Measurements from ENCODE around the gene LPP. TPM values are rescaled to one million over a fixed set of nuclear protein-coding genes. Genes with fewer than 3 reads are reported as not detected.

The LPP gene
- total and polyA plus RNA-seq, 2 donors (not counting 1 experiment from before 2014, with no cell fraction given), result 7.6 to 81.7 TPM

- no peak overlapping the region for H3K27ac Mint-ChIP-seq
- no peaks in the 10 kb centered on the region for H3K4me1 ChIP-seq (ENCODE audit: control insufficient read depth in 2 of 2, insufficient read depth in 2 of 2, low read length in 2 of 2)
- no peaks in the 10 kb centered on the region for H4K20me1 ChIP-seq (ENCODE audit: control insufficient read depth, insufficient read depth, low read length, poor library complexity, severe bottlenecking)
- DNase-seq, result no peak
- ChIA-PET POLR2A (no interaction called here), CTCF (no interaction called here)
- H2AFZ ChIP-seq (ENCODE audit: insufficient read depth, low read depth, low read length, poor library complexity, severe bottlenecking), result no peak overlapping the region
- ATAC-seq (ENCODE audit: low read depth), result no peak
- peaks cover 3 to 6% of the 10 kb centered on the region in 2 experiments for H3K36me3 ChIP-seq (replicated peaks in 1 of 2; ENCODE audit: control extremely low read depth in 1 of 2, control insufficient read depth in 1 of 2, extremely low read depth in 1 of 2, insufficient read depth in 2 of 2, low read length in 1 of 2)
- no peak overlapping the region for H3K9ac ChIP-seq (ENCODE audit: low read length)
- H3K4me2 ChIP-seq (replicated peaks; ENCODE audit: low read depth, low read length, poor library complexity, severe bottlenecking), result no peak overlapping the region
- no peaks in the 10 kb centered on the region for H3K27me3 Mint-ChIP-seq
- H3K9me3 ChIP-seq (ENCODE audit: control extremely low read depth in 1 of 3, control insufficient read depth in 2 of 3, insufficient read depth in 1 of 3, low read length in 2 of 3), result no peaks in the 10 kb centered on the region
- no peaks in the 10 kb centered on the region for H3K9me3 Mint-ChIP-seq (ENCODE audit: insufficient read depth)
- WGBS (ENCODE audit: insufficient coverage), result 87% methylated on average over 6 of the region's 11 CpGs
- TF ChIP-seq CTCF (IDR thresholded peaks at IDR 0.05) (no peak), EZH2 (IDR thresholded peaks at IDR 0.05; ENCODE audit: borderline replicate concordance, insufficient read depth, low read depth, low read length, poor library complexity, severe bottlenecking) (no peak)
- intact Hi-C loops (cut with micrococcal nuclease), result no loop called here
- no peak overlapping the region for H3K27ac ChIP-seq (ENCODE audit: low read length in 2 of 2)
- H3K79me2 ChIP-seq (ENCODE audit: control insufficient read depth, insufficient read depth, low read length), result no peaks in the 10 kb centered on the region
- no peak overlapping the region for H3K4me3 ChIP-seq (ENCODE audit: control extremely low read depth in 1 of 5, extremely low read depth in 1 of 5, insufficient read depth in 1 of 5, low read depth in 2 of 5, low read length in 4 of 5)
- H3K27me3 ChIP-seq (replicated peaks in 1 of 4; ENCODE audit: control extremely low read depth in 1 of 4, control insufficient read depth in 3 of 4, insufficient read depth in 4 of 4, low read length in 3 of 4), result no peaks in the 10 kb centered on the region
- no peak overlapping the region for H3K4me3 Mint-ChIP-seq
- H3K4me1 Mint-ChIP-seq, result no peaks in the 10 kb centered on the region
Observed at GRCh38 chr3:188884299-188885043, 730.5 kb downstream of the LPP start.

- H3K4me3 Mint-ChIP-seq, result no peak overlapping the region
- H3K9me3 Mint-ChIP-seq (ENCODE audit: insufficient read depth), result no peaks in the 10 kb centered on the region
Observed at GRCh38 chr3:188888321-188889053, 734.5 kb downstream of the LPP start.

More at GRCh38 chr3:188888321-188889053, 734.5 kb downstream of the LPP start:
- no peak for DNase-seq
- H3K4me3 ChIP-seq (ENCODE audit: control extremely low read depth in 1 of 5, extremely low read depth in 1 of 5, insufficient read depth in 1 of 5, low read depth in 2 of 5, low read length in 4 of 5), result no peak overlapping the region
- intact Hi-C loops (cut with micrococcal nuclease), result no loop called here
- POLR2A ChIA-PET, result no interaction called here
- no peaks in the 10 kb centered on the region for H3K4me1 Mint-ChIP-seq
- H3K4me2 ChIP-seq (replicated peaks; ENCODE audit: low read depth, low read length, poor library complexity, severe bottlenecking), result no peak overlapping the region
- no peaks in the 10 kb centered on the region for H4K20me1 ChIP-seq (ENCODE audit: control insufficient read depth, insufficient read depth, low read length, poor library complexity, severe bottlenecking)
- 96% methylated on average over 5 of the region's 14 CpGs for WGBS (ENCODE audit: insufficient coverage)
- no peak for ATAC-seq (ENCODE audit: low read depth)
- no peaks in the 10 kb centered on the region for H3K27me3 ChIP-seq (replicated peaks in 1 of 4; ENCODE audit: control extremely low read depth in 1 of 4, control insufficient read depth in 3 of 4, insufficient read depth in 4 of 4, low read length in 3 of 4)
- no peak overlapping the region for H2AFZ ChIP-seq (ENCODE audit: insufficient read depth, low read depth, low read length, poor library complexity, severe bottlenecking)
- H3K27ac Mint-ChIP-seq, result no peak overlapping the region
- CTCF ChIA-PET, result interaction anchor here (1.0 kb wide), 1 partner anchor 20 kb away, joined by 3 read pairs; no protein-coding TSS in a partner anchor
- TF ChIP-seq CTCF (IDR thresholded peaks at IDR 0.05) (no peak), EZH2 (IDR thresholded peaks at IDR 0.05; ENCODE audit: borderline replicate concordance, insufficient read depth, low read depth, low read length, poor library complexity, severe bottlenecking) (no peak)
- no peak overlapping the region for H3K9ac ChIP-seq (ENCODE audit: low read length)
- H3K9me3 ChIP-seq (ENCODE audit: control extremely low read depth in 1 of 3, control insufficient read depth in 2 of 3, insufficient read depth in 1 of 3, low read length in 2 of 3), result no peaks in the 10 kb centered on the region
- no peaks in the 10 kb centered on the region for H3K79me2 ChIP-seq (ENCODE audit: control insufficient read depth, insufficient read depth, low read length)
- H3K4me1 ChIP-seq (ENCODE audit: control insufficient read depth in 2 of 2, insufficient read depth in 2 of 2, low read length in 2 of 2), result no peaks in the 10 kb centered on the region
- no peak overlapping the region for H3K27ac ChIP-seq (ENCODE audit: low read length in 2 of 2)
- no peaks in the 10 kb centered on the region for H3K27me3 Mint-ChIP-seq
- H3K36me3 ChIP-seq (replicated peaks in 1 of 2; ENCODE audit: control extremely low read depth in 1 of 2, control insufficient read depth in 1 of 2, extremely low read depth in 1 of 2, insufficient read depth in 2 of 2, low read length in 1 of 2), result peaks cover 0 to 6% of the 10 kb centered on the region in 2 experiments
